ENCODE data around the gene LONP2. TPM values are rescaled to one million over a fixed set of nuclear protein-coding genes. Genes with fewer than 3 reads are reported as not detected.

LONP2 gene
- total and polyA plus RNA-seq, 10 donors: 20.1 to 75.4 (median 54.1) TPM

DNA sequence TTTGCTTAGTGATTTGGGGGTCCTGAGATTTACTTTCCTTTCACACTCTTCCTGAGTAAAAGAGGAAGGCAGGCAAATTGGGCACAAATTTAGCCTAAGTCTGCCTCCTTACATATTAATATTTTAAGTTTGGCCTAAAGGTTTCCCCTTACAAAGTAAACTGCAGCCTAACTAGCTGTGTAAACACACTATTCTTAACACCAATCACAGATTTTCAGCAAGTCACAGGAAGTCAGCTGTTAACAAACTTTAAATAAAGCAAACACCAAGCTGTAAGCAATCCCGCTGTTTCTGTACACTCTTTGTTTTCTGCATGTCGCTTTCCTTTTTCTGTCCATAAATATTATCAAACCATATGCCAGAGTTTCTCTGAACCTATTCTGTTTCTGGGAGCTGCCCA, 48.4 kb downstream of the LONP2 start:
- DNase-seq: no peak
- no peaks in the 10 kb centered on the region for H3K4me1 ChIP-seq

DNA sequence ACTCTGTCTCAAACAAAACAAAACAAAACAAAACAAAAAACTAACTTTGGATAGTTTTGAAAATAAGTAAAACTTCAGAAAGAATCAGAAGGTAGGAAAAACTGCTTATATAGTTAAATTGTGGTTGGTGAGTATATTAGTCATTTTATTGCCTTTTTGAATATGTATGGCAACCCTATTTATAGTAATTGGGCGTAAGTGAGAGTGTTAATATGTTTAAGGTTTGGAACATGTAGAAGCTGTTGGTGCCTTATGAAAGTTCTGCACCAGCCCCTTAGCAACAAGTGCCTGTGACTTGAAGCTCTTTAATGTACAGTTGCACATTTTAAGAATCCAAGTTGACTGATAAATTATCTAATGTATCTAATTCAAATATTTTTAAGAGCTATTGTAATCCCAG, 50.6 kb downstream of the LONP2 start:
- Histone ChIP-seq H3K4me1 (no peaks in the 10 kb centered on the region), H3K27ac (no peak overlapping the region), H3K36me3 (peaks cover 0 to 100% (median 40%) of the 10 kb centered on the region in 6 donors), H3K9me3 (no peaks in the 10 kb centered on the region), H3K27me3 (replicated peaks in 1 of 7) (no peaks in the 10 kb centered on the region), H3K4me3 (no peak overlapping the region)
- intact Hi-C loops (cut with DNase I; ENCODE audit: low total_unique reads): no loop called here
- no peak for DNase-seq
- WGBS, 5 donors: 84 to 92% (median 90%) methylated on average over 1 of the region's 1 CpG
- TF ChIP-seq, protein P1, sequence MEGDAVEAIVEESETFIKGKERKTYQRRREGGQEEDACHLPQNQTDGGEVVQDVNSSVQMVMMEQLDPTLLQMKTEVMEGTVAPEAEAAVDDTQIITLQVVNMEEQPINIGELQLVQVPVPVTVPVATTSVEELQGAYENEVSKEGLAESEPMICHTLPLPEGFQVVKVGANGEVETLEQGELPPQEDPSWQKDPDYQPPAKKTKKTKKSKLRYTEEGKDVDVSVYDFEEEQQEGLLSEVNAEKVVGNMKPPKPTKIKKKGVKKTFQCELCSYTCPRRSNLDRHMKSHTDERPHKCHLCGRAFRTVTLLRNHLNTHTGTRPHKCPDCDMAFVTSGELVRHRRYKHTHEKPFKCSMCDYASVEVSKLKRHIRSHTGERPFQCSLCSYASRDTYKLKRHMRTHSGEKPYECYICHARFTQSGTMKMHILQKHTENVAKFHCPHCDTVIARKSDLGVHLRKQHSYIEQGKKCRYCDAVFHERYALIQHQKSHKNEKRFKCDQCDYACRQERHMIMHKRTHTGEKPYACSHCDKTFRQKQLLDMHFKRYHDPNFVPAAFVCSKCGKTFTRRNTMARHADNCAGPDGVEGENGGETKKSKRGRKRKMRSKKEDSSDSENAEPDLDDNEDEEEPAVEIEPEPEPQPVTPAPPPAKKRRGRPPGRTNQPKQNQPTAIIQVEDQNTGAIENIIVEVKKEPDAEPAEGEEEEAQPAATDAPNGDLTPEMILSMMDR (IDR thresholded peaks at IDR 0.05 in 8 of 11, conservative IDR thresholded peaks at IDR 0.05 in 3 of 11): no peak
- TF ChIP-seq POLR2AphosphoS5 (IDR thresholded peaks at IDR 0.05) (no peak), POLR2A (IDR thresholded peaks at IDR 0.05) (no peak)

More for the DNA sequence above, 48.4 kb downstream of the LONP2 start:
- TF ChIP-seq POLR2AphosphoS5 (IDR thresholded peaks at IDR 0.05) (no peak), POLR2A (IDR thresholded peaks at IDR 0.05) (no peak)
- TF ChIP-seq, protein P1 (IDR thresholded peaks at IDR 0.05 in 8 of 11, conservative IDR thresholded peaks at IDR 0.05 in 3 of 11): no peak
- intact Hi-C loops (cut with DNase I; ENCODE audit: low total_unique reads): no loop called here
- 85 to 91% (median 87%) methylated on average over 2 of the region's 2 CpGs for WGBS, 5 donors
- no peak overlapping the region for H3K4me3 ChIP-seq
- no peaks in the 10 kb centered on the region for H3K27me3 ChIP-seq (replicated peaks in 1 of 7)
- H3K27ac ChIP-seq: no peak overlapping the region
- peaks cover 0 to 5% (median 2%) of the 10 kb centered on the region in 8 donors for H3K9me3 ChIP-seq
- H3K36me3 ChIP-seq: peaks cover 0 to 100% (median 49%) of the 10 kb centered on the region in 6 donors

DNA sequence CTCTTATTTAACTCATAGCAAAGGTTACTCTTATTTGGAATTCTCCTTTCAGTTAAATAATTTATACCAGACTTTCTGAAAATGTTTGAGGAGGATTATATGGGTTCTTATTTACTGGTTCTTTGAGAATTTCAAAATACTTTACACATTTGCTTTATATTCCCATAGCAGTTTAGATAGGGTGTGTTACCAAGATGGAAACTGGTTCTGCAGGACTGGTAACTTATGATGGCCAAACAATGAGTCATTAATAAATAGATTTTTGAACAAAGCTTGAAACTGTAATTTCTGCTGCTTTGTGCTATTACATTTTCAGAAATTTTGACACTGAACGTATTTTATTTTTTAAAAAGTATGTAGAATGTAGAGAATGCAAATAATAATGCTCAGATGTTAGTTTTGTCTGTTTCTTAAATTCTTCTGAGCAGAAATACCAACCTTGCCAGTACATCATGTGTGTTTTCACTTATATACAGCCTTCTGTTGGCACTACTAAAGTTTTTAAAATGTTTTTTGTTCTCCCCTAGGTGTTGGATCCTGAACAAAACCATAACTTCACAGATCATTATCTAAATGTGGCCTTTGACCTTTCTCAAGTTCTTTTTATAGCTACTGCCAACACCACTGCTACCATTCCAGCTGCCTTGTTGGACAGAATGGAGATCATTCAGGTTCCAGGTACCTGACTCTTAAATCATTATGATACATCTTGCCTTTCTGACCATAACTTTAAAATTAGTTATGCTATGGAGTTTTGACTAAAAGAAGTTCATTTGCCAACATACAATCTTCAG, 51.6 kb downstream of the LONP2 start:
- Histone ChIP-seq H3K27me3 (replicated peaks in 1 of 7) (no peaks in the 10 kb centered on the region), H3K4me3 (no peak overlapping the region), H3K36me3 (peaks cover 3 to 100% (median 39%) of the 10 kb centered on the region in 6 donors), H3K27ac (no peak overlapping the region), H3K4me1 (no peaks in the 10 kb centered on the region), H3K9me3 (no peaks in the 10 kb centered on the region)
- TF ChIP-seq, protein P1 (IDR thresholded peaks at IDR 0.05 in 8 of 11, conservative IDR thresholded peaks at IDR 0.05 in 3 of 11): no peak
- TF ChIP-seq POLR2A (IDR thresholded peaks at IDR 0.05) (no peak), POLR2AphosphoS5 (IDR thresholded peaks at IDR 0.05) (no peak)
- intact Hi-C loops (cut with DNase I; ENCODE audit: low total_unique reads): no loop called here
- no peak for DNase-seq
- WGBS, 5 donors: 96 to 100% (median 97%) methylated on average over 1 of the region's 1 CpG

GRCh38 chr16:48299471-48299870, 55.4 kb downstream of the LONP2 start:
- DNase-seq: no peak
- Histone ChIP-seq H3K4me3 (no peak overlapping the region), H3K36me3 (peaks cover 7 to 100% (median 62%) of the 10 kb centered on the region in 6 donors), H3K27ac (no peak overlapping the region), H3K9me3 (no peaks in the 10 kb centered on the region), H3K27me3 (replicated peaks in 1 of 7) (no peaks in the 10 kb centered on the region), H3K4me1 (no peaks in the 10 kb centered on the region)
- WGBS, 5 donors: 94 to 99% (median 98%) methylated on average over 4 of the region's 4 CpGs
- intact Hi-C loops (cut with DNase I; ENCODE audit: low total_unique reads): no loop called here
- no peak for TF ChIP-seq POLR2A (IDR thresholded peaks at IDR 0.05)
- TF ChIP-seq, protein P1 (IDR thresholded peaks at IDR 0.05 in 8 of 11, conservative IDR thresholded peaks at IDR 0.05 in 3 of 11): no peak
- no peak for TF ChIP-seq POLR2AphosphoS5 (IDR thresholded peaks at IDR 0.05)

Data from spleen (tissue), 11 donors.